Mononuclear cell (primary cell): Measurements from ENCODE around the gene ATP6AP1. TPM values are rescaled to one million over a fixed set of nuclear protein-coding genes. Genes with fewer than 3 reads are reported as not detected.
A peak's percentile ranks its signal among the peaks of the same experiment; 100 is the strongest.
"Not testable (repeated sequence)": the region's sequence is repeated elsewhere in the genome, so short reads cannot be mapped to it uniquely, and the experiment has no call there.

ENCODE experiments used
- H3K27me3 ChIP-seq: 2 replicates; pipeline ENCODE4 v1.6.0; 2011; ENCODE audit warnings: low read length, control low read depth; ENCODE audit not compliant: insufficient read depth
- H3K4me1 ChIP-seq: 2 replicates; pipeline ENCODE4 v1.5.1; 2011; ENCODE audit warnings: mild to moderate bottlenecking, low read length, control low read depth; ENCODE audit not compliant: insufficient read depth
- H3K4me3 ChIP-seq: 2 replicates; pipeline ENCODE4 v1.5.1; 2011; ENCODE audit warnings: mild to moderate bottlenecking, low read length, moderate library complexity
- H3K9me3 ChIP-seq: 2 replicates; pipeline ENCODE4 v1.5.1; 2011; ENCODE audit warnings: low read depth, mild to moderate bottlenecking, control low read depth, low read length
- total RNA-seq: library from RNA; depleted of rRNA; stranded (reverse); fragments of >200 nt; gene quantifications from one replicate; pipeline ENCODE4 v1.2.3, GENCODE V29; 2012

The ATP6AP1 gene, protein sequence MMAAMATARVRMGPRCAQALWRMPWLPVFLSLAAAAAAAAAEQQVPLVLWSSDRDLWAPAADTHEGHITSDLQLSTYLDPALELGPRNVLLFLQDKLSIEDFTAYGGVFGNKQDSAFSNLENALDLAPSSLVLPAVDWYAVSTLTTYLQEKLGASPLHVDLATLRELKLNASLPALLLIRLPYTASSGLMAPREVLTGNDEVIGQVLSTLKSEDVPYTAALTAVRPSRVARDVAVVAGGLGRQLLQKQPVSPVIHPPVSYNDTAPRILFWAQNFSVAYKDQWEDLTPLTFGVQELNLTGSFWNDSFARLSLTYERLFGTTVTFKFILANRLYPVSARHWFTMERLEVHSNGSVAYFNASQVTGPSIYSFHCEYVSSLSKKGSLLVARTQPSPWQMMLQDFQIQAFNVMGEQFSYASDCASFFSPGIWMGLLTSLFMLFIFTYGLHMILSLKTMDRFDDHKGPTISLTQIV
- 47.9 TPM for total RNA-seq

DNA sequence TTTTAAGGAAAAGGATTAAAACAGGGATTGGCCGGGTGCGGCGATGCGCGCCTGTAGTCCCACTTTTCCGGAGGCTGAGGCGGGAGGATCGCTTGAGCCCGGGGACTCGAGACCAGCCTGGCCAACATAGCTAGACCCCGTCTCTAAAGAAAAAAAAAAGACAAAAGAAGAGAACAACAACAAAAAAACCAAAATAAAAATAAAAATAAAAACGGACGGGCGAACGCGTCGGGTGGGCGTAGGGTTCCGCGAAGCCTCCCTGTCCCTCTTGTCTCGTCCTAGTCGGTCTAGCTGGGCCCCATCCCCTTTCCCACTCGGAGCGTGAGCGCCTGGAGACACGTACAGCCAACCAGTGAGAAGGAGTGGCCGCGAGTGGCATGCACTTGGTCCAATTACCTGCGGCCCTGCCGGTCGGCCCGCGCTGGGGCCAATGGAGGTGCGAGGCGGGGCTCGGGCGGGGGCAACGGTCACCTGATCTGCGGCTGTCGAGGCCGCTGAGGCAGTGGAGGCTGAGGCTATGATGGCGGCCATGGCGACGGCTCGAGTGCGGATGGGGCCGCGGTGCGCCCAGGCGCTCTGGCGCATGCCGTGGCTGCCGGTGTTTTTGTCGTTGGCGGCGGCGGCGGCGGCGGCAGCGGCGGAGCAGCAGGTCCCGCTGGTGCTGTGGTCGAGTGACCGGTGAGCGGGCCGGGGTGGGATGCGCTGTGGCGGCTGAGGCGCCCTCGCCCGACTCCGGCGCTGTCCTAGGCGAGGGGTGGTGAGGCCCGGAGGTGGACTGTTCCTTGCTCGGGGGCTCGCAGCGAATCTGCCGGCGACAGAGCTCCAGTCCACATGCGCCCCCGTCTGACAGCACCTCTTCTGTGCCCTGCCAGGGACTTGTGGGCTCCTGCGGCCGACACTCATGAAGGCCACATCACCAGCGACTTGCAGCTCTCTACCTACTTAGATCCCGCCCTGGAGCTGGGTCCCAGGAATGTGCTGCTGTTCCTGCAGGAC is at the start of gene ATP6AP1:
ATP6AP1 (plus strand) TSS at position 502 of the 996 bp plus-strand sequence; CDS start at position 518, 16 bp downstream.
- peaks cover 39% of the 10 kb centered on the region for H3K4me1 ChIP-seq
- no peaks in the 10 kb centered on the region for H3K9me3 ChIP-seq
- H3K27me3 ChIP-seq, result no peaks in the 10 kb centered on the region
- H3K4me3 ChIP-seq, result peak within 1 kb of the TSS; percentile 49

DNA sequence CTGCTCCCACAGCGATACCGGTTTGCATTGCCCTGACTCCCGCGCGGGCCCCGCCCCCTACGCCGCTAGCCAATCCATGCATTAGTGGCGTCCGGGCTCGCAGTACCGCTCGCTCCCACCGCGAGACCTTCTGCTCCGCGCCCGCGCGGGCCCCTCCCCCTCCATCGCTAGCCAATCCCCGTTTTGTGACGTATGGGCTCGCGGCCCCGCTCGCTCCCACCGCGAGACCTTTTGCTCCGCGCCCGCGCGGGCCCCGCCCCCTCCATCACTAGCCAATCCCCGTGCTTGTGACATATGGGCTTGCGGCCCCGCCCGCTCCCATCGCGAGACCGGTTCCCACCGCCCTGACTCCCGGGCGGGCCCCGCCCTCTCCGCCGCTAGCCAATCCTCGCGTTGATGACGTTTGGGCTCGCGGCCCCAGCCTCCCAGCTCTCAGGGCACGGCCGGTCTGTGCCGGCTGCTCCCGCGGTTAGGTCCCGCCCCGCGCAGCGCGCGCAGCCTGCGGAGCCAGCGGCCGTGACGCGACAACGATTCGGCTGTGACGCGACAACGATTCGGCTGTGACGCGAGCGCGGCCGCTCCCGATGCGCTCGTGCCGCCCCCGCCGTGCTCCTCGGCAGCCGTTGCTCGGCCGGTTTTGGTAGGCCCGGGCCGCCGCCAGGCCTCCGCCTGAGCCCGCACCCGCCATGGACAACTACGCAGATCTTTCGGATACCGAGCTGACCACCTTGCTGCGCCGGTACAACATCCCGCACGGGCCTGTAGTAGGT is 49.5 kb upstream of the ATP6AP1 start, which contains the start of gene EMD:
EMD (plus strand) TSS at position 497 of the 770 bp plus-strand sequence; CDS start at position 687, 190 bp downstream.
- Histone ChIP-seq H3K27me3 (no peaks in the 10 kb centered on the region), H3K9me3 (no peaks in the 10 kb centered on the region), H3K4me1 (peaks cover 29% of the 10 kb centered on the region), H3K4me3 (peak within 1 kb of the TSS; percentile 65)

DNA sequence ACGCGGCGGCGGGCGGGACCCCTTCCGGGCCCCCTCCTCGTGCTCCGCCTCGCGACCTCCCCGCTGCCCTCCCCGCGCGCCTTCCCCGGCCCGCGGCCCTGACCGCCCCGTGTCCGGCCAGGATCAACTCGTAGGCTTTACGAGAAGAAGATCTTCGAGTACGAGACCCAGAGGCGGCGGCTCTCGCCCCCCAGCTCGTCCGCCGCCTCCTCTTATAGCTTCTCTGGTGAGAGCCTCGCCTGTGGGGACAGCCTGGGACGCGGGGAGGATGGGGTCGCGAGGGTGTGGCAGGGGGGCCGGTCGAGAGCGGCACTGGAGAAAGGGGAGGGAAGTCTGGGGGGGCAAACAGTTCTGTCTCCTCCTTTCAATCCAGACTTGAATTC is 48.9 kb upstream of the ATP6AP1 start:
- Histone ChIP-seq H3K4me3 (peak overlapping the region; percentile 65), H3K27me3 (no peaks in the 10 kb centered on the region), H3K4me1 (peaks cover 31% of the 10 kb centered on the region), H3K9me3 (no peaks in the 10 kb centered on the region)

DNA sequence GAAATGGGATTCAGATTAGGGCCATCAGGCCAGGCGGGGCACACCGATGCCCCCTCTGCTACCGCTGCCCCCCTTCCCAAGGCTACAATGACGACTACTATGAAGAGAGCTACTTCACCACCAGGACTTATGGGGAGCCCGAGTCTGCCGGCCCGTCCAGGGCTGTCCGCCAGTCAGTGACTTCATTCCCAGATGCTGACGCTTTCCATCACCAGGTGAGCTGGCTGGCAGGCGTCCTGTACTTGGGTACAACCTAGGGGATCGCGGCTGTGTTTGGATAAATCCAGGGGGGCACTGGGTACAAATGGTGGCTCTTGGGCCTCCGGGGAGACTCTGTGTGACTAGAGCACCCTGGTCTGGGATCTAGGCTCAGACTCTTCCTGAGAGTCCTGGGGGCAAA is 48.3 kb upstream of the ATP6AP1 start:
- H3K9me3 ChIP-seq, result no peaks in the 10 kb centered on the region
- no peaks in the 10 kb centered on the region for H3K27me3 ChIP-seq
- H3K4me3 ChIP-seq, result peak overlapping the region; percentile 65
- peaks cover 28% of the 10 kb centered on the region for H3K4me1 ChIP-seq

DNA sequence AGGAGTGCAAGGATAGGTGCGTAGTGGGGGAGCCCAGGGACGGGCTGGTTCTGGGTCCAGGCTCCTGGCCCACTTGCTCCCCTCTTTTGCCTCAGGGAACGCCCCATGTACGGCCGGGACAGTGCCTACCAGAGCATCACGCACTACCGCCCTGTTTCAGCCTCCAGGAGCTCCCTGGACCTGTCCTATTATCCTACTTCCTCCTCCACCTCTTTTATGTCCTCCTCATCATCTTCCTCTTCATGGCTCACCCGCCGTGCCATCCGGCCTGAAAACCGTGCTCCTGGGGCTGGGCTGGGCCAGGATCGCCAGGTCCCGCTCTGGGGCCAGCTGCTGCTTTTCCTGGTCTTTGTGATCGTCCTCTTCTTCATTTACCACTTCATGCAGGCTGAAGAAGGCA is 47.7 kb upstream of the ATP6AP1 start:
- Histone ChIP-seq H3K9me3 (no peaks in the 10 kb centered on the region), H3K4me3 (no peak overlapping the region), H3K4me1 (peaks cover 28% of the 10 kb centered on the region), H3K27me3 (no peaks in the 10 kb centered on the region)

DNA sequence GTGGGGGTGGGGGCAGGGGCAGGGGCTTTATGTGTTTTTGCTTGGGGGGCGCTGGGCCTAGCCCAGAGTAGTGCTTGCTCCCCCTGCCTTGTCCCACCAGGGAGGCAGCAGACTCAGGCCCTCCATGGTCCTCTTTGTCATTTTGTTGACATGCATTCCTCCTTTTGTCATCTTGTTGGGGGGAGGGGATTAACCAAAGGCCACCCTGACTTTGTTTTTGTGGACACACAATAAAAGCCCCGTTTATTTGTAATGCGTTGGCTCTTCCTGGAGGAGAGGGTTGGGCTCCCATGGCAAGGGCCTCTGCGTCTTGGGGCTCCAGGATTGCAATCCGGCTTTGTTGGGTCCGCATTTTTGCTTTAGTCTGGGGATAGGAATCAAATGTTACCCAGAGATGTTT is 47.2 kb upstream of the ATP6AP1 start:
- Histone ChIP-seq H3K4me1 (peaks cover 28% of the 10 kb centered on the region), H3K27me3 (no peaks in the 10 kb centered on the region), H3K4me3 (no peak overlapping the region), H3K9me3 (no peaks in the 10 kb centered on the region)

DNA sequence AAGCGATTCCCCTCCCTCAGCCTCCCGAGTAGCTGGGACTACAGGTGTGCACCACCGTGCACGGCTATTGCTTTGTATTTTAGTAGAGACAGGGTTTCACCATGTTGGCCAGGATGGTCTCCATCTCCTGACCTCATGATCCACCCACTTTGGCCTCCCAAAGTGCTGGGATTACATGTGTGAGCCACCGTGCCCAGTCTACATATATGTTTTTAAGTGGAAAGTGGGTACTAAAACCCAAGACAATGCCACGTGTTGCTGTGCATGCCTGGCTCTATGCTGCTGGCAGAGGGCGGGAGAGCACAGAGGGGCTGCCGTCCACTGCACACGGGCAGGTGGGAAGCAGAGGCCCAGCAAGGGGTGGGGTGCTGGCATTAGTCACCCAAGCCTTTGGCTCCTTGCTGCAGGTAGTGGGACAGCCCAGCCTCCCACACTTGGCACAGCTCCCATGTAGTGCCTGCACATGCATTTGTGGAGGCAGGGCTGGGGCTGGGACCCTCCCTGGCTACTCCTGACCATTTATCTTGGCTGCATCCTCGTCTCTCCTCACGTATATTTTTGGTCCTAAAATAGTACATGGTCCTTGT is 45.9 kb upstream of the ATP6AP1 start:
- no peaks in the 10 kb centered on the region for H3K9me3 ChIP-seq
- no peaks in the 10 kb centered on the region for H3K27me3 ChIP-seq
- H3K4me1 ChIP-seq, result peaks cover 24% of the 10 kb centered on the region
- H3K4me3 ChIP-seq, result no peak overlapping the region

DNA sequence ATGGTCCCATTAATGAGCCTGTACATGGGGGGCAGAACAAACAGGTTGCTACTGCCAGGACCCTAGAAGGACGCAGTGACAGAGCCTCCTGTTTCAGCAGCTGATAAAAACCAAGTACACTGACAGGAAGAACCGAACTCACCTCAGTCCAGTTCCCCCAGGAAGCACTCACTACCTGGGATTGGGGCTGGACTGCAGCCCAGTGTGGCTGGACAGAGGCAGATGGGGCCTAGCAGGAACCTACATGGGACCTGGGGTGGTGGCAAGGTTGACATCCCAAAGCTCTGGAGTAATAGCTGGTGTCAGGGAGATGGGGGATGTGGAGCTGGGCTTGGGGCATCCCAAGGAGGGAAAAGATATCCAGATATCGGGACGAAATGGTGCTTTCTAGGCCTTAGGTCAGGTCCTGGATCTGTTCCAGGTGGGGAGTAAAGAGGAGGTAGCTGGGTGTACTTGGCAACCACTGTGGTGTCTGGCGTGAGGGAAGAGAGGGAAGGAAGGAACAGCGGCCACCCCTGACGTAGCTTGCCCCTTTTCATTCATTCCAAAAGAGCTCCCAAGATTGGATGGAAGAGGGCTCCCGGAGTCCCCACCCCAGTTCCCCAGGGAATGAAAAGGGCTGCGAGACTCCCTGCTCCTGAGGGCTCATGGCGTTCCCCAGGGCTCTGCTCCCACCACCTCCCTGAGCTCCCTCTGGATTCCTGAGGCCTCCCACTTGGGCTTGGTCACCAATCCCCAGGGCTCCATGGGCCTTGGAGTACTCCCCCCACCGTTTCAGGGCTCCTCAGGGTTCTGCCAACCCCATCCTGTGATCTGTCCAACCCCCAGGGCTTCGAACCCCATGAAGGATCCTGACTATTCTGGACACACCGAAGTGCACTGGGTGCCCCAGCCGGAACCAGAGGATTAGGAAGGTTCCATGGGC is 44.9 kb upstream of the ATP6AP1 start:
- Histone ChIP-seq H3K9me3 (no peaks in the 10 kb centered on the region), H3K27me3 (no peaks in the 10 kb centered on the region), H3K4me3 (no peak overlapping the region), H3K4me1 (peaks cover 18% of the 10 kb centered on the region)

DNA sequence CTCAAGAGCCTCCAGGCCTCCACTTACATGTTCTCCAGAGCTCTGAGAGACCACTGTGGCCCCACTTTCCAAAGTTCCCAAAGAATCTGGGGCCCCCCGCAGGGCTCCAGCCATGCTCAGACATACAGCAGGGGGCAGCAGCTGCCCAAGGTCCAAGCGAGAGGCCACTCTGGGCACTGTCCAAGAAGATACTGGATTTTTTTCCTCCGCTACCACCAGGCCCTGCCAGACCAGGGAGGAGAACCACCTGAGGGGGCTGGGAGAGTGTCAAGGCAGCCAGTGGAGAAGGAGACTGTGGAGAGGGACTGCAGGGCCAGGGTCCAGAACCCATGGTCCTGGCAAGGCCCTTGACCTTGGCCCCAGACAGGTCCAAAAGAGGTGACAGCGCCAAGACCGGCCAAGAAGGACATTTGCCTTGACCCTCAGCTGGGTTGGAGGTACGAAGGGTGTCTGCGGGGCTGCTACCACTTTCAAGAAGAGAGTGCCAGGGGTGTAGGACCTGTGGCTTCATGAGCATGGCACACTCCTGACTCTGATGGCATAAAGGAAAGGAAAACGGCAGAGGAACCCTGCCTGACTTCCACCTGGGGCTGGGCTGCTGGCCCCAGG is 44.1 kb upstream of the ATP6AP1 start:
- Histone ChIP-seq H3K27me3 (no peaks in the 10 kb centered on the region), H3K9me3 (no peaks in the 10 kb centered on the region), H3K4me3 (no peak overlapping the region), H3K4me1 (peaks cover 18% of the 10 kb centered on the region)

DNA sequence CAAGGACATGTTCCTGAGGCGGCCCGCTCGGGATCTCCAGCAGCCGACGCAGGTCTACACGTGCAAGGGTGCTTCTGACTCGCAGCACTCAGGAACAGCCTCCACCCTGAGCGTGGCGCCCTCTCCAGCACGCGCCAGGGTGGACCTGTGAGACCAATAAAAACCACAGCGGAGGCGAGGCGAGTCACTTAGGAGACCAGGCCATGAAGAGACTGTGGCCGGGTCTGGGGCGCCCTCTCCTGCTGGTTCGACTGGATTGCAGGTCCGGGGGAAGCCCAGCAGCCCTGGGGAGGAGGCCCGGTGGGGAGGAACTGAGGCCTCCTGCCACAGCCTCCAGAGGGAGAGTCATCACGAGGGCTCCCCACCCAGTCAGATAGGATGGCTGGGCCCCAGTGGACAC is 40.4 kb upstream of the ATP6AP1 start:
- not testable (repeated sequence) for H3K4me1 ChIP-seq, H3K9me3 ChIP-seq, H3K4me3 ChIP-seq, H3K27me3 ChIP-seq

DNA sequence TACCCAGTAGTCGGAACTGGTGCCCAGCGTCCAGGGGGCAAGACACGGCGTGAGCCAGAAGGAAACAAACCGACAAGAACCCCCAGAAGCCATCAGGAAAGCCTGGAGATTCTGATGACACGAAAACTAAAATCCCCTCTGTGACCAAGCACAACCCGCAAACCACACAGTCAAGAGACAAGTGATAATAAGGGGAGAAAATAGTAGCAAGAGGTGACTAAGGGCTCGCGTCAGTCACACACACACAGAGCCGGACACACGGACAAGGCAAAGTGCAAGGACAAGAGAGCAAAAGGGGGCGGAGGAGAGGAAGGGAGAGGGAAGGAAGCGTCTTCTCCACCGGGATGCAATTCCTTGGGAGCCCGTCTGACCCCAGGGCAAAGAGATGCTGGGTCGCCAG is 39.8 kb upstream of the ATP6AP1 start:
- not testable (repeated sequence) for H3K4me3 ChIP-seq, H3K9me3 ChIP-seq, H3K4me1 ChIP-seq, H3K27me3 ChIP-seq

DNA sequence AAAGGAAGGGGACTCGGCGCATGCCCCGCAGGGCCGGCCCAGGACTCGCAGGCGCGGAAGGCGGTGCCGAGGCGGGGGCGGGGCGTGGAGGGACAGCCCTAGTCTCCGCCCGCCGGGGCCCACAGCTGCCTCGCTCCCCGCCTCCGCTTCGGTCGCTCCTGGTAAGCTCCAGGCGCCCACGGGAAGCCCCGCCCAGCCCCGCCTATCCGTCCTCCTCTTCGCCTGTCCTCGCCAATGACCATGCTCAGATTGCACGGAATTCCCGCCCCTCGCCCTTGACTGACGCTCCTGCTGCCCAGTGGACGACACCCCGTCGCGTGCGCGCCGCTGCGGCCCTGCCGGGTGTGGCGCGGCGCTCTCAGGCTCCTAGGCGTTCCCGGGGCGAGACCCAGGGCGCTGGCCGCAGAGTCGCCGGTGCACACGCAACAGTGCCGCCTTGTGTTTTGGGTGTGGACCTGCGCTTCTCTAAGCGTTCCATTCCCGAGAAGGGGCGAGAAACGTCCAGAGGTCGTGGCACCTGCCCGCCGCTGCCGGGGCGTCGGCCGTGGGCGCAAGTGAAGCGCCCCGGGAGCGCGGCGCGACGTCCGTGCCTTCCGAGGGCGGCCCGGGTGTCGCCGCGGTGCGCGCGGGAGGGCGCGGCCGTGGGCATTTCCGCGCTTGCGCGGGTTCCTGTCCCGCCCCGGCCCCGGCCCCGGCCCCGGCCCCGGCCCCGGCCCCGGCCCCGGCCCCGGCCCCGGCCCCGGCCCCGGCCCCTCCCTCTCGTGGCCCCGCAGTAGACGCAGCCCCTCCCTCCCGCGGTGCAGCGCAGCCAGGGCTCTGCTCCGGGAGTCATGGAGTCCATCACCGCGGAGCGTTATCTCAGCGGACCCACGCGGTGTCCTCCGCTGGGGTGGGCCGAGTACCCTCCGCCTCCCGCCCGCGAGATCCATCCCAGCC is 38.4 kb upstream of the ATP6AP1 start:
- not testable (repeated sequence) for H3K4me3 ChIP-seq, H3K27me3 ChIP-seq, H3K9me3 ChIP-seq, H3K4me1 ChIP-seq
